NCI-H345 (cell line): ENCODE results near the gene TMEM201.

Experiments used
- DNase-seq: peaks from one replicate; lab custom pipeline; 2025; lab: John Stamatoyannopoulos, UW

The TMEM201 gene

DNA sequence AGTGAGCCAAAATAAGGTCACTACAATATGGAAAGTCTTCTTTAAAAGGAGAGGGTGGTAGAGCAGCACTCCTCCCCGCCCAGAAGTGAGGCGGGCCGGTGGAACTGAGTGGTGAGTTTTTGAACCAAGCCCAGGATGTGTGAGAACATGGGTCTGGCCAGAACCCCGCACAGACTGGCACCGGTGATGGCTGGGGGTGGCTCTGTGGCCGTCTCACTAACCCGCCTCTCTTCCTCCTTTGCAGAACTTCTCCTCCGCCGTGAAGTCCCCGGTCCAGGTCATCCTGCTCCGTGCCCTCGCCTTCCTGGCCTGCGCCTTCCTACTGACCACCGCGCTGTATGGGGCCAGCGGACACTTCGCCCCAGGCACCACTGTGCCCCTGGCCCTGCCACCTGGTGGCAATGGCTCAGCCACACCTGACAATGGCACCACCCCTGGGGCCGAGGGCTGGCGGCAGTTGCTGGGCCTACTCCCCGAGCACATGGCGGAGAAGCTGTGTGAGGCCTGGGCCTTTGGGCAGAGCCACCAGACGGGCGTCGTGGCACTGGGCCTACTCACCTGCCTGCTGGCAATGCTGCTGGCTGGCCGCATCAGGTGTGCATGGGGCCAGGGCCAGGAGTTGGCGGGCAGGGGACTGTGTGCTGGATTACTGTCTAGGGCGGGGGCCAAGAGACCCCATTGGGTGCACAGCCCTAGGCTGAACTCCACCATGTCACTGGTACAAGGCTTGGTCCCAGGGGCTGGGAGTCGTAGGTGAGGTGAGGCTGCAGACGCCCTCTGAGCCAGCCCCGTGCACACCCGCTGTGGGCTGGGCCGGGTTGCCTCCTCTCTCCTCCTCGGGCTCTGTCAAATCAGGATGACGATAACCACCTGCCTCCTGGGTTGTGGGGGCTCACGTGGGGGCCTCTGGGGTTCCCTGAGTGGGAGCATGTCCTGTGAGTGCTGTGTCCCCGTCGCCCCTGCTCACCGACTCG is 12.4 kb downstream of the TMEM201 start:
- no peak for DNase-seq

DNA sequence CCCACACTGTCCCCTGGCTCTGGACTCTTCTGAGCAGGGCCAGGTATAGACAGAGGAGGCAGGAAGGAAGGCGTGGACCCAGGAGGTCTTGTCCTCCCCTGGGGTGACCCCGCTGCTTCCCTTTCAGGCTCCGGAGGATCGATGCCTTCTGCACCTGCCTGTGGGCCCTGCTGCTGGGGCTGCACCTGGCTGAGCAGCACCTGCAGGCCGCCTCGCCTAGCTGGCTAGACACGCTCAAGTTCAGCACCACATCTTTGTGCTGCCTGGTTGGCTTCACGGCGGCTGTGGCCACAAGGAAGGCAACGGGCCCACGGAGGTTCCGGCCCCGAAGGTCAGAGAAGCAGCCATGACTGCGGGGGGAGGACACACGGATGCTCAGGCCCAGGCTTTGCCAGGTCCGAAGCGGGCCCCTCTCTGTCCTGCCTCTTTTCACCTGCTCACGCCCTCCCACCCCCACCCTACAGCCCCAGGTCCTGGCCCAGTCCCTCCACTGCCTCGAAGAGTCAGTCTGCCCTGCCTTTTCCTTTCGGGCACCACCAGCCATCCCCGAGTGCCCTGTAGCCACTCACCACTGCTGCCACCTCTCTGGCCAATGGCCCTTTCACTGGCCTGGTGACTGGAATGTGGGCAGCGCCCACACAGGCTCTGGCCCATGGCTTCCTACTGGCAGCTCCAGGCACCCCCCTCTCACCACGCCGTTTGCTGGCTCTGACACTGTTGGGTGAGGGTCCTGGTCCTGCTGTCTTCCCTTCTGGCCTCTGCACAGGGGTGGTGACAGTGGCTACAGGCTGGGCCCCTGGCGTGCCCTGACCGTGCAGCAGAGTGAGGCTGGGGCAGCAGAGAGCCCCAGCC is 13.5 kb downstream of the TMEM201 start:
- peak; percentile 66 for DNase-seq

DNA sequence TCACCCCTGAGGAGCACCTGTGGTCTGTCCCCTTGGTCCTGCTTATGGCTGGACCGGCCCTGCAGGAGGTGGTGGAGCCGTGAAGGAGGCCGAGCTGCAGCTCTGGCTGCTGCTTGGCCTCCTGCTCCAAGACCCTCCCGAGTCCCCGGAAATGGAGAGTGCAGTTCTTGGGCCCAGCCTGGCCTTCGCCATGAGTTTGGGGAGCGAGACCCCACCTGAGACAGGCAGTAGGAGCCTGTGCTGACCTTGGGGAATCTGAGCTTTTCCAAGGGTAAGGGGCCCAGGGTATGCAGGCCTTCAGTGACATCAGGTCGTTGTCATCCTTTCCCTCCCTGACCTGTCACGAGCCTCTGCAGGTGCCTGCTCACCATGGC is 14.1 kb downstream of the TMEM201 start:
- no peak for DNase-seq

DNA sequence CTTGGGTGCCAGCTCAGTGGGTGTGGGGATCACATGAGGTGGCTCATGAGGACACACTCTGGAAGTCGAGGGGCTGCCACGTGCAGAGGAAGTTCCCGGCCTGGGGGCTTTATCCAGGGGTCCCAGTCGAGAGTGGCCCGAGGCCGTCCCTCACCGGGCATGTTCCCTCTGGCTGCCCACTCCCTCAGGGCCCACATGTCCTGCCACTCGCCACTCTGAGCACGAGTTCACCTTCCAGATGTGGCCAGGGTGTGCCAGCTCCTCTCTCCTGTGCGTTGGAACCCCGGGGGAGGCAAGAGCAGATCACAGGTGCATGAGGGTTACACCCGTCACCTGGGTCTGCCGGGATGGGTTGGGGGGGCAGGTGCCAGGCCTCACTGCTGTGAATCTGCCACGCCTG is 14.6 kb downstream of the TMEM201 start:
- DNase-seq, result no peak

DNA sequence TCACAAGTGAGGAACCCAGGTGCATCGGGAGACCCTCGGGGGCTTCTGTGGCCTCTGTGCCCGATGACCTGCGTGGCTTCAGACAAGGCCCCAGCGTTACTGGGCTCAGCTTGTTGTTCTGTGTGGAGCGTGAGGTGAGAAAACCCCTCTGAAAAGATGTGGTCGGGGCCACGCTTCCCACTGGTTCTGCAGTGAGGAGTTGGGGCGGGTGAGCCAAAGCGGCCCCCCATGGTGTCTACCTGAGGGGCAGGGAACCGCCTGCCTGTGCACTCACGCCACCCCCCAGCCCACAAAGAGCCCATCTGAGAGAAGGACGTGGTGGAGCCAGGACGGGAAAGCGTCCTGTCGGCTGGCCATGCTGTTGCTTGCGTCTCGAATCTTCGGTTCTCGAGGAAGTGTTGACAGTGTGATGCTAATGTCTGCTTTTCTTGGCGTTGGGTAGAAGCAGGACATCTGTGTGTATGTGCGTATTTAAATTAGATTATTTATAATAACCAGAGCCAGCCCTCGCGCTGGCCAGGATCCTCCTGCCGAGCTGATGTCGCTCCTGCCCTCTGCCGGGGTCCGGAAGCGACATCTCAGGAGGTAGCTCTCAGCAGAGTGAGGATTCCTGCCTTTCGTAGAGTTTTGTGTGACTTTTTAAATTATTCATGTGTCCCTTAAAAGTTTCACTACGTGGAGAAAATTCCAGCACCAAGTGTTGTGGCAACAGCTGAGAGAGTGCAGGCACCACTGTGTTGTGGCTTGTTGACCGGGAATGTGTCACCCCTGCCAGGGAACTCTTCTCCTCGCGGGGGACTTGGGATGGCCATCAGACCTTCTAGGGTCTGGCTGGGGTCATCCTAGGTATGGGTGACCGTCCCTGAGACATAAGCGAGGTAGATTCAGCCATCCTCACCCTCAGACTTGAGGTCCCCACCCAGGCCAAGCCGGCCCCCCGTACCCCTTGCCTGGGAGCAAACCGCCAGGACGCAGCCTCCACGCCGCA is 15.3 kb downstream of the TMEM201 start:
- DNase-seq, result no peak

DNA sequence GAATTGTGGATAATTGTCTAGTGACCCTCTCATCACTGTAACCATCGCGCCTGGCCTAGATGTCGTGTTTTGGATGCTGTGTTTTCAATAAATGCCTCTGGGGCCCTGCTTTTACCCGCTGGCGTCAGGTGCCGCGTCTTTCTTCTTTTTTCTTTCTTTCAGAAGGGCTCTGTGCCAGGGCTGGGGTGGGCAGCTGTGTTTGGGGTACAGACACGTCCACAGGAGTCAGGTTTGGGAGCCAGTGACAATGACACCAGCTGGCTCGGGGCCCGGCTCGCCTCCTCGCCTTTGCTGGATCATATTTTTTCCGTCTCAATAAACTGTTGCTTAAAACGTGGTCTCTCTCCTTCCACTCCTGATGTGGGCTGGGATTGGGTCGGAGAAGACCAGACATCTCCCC is 16.1 kb downstream of the TMEM201 start:
- DNase-seq, result no peak

DNA sequence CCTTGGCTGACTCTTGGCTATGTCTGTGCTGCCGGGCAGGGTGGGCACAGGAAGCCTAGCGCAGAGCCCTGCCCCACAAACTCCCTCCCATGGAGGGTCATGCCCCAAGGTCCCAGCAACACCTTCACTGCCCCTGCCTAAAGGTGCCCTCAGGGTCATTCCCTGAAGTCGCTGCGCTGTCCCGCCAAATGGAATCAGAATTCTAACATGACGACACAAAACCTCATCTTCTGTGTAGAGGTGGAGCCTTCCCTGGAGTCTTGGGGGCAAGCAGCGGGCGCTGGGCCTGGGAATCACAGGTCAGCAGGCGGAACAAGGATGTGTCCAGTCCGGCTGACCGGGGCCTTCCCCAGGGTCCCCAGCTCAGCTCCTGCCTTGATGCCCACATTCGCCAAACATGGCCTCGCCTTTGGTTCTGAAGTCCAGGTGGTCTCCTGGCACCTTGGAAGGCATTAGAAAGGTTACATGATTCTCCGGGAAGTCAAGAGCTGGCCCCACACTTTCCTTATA is 17.3 kb downstream of the TMEM201 start:
- DNase-seq, result no peak

DNA sequence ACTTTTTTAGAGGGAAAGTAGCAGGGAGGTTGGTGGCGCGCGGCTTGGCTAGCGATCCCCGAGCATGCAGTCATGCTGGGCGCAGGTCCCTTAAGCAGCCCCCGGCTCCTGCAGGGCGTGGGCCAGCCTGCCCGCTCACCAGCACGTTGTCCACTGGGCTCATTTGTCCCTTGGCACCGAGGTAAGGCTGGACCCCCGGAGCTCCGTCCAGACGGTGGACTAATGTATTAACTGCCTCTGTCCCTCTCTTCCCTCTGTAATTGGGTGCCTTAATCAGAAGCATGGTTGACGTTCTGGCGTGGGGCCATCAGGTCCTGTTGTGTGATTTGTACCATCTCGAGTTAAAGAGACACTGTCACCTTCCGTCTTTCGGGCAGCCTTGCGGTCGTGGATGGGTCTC is 17.7 kb downstream of the TMEM201 start:
- no peak for DNase-seq

DNA sequence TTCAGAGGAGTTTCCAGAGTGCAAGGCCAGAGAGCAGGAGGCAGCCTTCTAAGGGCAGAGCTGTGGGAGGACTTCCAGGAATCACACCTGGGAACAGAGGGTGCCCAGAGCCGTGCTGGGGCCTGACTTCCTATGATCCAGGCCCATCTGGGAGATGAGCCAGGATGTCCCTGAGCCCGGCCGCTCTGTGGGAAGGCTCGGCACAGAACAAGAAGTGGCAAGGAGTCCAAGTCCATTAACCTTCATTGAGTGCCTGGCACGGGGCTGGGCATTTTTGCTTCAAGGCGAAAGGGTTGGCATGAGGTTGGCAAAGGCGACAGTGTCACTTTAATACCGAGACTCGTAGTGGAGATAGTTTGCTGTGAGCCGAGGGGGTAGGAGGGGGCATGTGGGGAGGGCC is 18.2 kb downstream of the TMEM201 start:
- DNase-seq, result no peak

DNA sequence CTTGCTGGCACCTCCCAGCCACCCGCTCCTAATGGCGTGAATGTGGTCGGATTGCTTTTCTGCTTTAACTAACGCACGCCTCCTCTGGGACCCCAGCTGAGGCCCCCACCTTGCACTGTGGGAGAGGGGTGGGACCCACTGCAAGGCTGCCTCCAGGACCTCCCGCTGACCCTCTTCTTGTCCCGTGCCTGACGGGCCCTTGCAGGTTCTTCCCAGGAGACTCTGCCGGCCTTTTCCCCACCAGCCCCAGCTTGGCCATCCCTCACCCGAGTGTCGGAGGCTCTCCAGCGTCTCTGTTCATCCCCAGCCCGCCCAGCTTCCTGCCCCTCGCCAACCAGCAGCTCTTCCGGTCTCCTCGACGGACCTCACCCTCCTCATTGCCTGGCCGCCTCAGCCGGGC is 18.6 kb downstream of the TMEM201 start:
- no peak for DNase-seq

DNA sequence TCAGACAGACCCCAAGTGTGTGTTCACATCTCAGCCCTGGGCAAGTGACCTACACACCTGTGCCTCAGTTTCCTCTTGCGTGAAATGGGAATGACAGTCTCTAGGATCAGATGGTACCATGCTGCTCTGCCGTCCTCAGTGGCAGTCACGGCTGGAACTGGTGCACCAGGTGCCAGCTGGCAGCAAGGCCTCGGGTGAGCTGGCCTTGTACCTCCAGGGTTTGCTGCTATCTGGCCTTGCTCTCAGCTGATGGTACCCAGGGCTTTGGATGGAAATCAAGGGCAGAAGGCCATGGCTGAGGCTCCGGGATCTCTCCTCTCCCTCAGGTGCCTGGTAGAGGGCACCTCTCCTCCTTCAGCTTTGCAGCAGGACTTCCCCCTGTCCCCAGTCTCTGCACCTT is 21.3 kb downstream of the TMEM201 start:
- no peak for DNase-seq

DNA sequence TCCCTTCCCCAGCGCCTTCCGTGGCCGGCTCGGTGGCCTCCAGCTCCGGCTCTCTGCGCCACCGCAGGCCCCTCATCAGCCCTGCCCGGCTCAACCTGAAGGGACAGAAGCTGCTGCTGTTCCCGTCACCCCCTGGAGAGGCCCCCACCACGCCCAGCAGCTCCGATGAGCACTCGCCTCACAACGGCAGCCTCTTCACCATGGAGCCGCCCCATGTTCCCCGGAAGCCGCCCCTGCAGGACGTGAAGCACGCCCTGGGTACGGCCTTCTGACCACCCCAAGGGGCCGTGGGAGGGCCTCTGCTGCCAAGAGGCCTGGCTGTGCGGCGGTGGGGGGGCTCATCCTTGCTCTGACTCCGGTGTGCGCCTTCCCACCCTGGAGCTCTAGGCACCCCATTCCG is 21.8 kb downstream of the TMEM201 start:
- no peak for DNase-seq

DNA sequence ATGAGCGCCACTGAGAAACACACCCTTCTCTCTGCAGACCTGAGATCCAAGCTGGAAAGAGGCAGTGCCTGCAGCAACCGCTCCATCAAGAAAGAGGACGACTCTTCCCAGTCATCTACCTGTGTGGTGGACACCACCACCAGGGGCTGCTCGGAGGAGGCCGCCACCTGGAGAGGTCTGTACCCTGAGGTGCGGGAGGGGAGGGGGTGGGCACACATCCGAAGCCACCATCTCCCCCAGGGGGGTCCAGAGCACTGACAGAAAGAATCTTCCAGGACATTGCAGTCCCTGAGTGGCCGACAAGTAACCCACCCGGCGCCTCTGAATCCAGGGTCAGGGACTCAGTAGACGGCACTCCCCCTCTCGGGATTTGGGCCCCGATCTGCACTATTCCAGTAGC is 23.0 kb downstream of the TMEM201 start:
- DNase-seq, result no peak

DNA sequence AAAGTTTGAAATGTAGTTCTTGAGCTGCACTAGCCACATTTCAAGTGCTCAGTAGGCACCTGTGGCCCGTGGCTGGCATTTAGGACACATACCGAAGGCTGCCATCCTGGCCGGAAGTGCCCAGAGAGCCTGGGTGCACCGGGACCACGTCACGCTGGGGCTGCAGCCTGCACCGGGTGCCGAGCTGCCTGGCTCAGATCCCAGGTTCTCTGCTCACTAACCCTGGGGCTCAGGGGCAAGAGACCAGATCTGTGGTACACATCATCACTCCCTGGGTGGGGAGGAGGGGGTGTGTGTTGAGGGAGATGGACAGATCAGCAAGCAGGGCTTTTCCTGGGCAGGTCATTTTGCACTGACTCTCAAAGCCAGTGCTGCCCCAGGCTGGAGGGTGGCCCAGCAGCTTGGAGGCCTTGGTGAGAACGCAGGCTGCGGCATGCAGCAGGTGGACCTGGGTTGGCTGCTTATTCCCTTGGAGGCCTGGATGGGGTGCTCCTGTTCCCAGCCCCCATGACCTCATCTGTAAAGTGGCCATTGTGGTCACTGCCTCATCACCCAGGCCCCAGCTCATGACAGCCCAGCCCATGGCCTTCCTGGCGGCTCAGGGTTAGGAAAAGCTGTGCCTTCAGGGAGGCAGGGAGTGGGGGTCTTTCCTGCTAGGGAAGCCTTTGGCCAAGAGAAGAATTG is 23.6 kb downstream of the TMEM201 start:
- no peak for DNase-seq

DNA sequence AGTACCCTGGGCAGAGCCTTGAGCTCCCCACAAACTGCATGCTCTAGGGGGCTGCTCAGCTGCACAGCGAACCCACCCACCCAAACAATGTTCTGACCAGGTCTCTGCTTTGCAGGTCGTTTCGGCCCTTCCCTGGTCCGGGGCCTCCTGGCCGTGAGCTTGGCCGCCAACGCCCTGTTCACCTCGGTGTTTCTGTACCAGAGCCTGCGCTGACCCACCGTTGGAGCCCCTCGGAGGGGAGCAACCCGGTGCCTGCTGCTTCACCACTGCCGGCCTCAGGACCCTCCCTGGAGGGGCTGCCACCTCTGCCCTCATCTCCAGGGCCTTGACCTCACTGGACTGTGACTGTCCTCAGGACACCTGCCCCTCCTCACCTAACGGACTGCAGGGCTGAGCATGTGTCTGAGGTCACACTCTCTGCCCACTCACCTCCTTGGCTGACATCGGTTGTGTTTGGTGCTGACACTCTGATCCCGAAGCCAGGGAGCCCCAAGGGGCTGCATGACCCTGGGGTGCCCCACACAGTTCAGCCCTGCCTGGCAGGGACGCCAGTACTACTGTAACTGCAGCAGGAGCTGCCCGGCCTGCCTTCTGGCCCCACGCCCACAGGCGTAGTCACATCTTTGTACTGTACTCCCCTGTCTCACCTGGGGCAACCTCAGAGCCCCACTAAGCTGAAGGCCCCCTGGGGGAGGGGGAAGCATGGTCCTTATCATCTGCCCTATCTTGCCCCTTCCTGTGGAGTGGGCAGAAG is 24.3 kb downstream of the TMEM201 start:
- DNase-seq, result no peak

DNA sequence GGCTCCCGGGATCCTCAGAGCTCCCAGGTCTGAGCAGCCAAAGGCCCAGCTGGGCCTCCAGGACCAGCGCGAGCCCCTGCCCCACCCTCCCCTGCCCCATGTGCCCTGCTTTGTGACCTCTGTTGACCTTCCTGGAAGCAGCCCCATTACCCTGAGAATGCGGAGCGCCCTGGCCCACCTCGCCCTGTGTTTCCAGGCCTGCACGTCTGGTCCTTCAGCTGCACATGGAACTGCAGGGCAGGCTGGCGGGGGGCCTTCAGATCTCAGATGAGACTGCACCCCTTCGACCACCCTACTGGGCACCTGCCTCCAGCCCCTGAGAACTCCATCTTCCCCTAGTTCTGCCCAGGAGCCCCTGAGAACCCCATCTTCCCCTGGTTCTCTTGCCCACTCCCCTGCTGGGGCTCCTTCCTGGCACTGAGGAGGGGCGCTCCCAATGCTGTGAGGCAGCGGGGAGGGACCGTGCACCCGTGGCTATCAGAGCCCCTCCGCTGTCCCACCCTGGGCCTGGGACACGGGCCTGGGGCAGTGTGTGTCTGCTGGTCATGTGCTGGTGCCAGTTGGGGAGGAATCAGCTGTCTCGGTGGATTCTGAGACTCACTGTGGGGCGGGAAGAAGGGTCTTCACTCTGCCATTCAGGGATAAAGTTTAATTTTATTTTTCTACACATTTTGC is 25.1 kb downstream of the TMEM201 start:
- DNase-seq, result no peak

DNA sequence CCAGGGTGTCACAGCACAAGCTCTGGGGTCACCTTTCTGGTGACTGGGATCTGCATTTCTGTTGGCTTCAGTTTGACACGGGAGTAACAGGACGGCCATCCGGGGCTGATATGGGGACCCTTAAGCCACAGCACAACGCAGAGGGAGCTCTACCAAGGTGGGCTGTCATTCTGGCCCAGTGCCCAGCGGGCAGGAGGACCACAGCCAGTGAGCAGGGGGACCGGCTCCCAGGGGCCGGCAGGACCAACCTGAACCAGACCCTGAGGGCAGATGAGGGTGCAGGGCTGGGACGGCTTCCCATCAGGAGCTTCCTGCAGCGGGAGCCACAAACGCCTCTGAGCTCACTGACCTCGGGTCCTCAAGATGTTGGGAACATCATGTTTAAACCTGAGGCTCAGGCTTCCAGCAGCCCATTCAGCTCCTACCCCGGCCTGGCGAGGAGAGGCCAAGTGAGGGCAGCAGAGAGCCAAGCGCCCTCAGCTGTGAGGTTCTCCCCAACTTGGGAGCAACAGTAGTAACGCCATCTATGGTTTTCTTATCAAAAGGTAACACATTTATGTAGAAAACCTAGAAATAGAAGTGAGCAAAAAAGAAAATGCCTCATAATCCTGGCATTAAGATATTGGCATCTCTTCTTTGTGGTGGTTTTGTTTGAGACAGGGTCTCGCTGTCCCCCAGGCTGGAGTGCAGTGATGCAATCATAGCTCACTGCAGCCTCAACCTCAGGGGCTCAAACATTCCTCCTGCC is 26.8 kb downstream of the TMEM201 start:
- no peak for DNase-seq

DNA sequence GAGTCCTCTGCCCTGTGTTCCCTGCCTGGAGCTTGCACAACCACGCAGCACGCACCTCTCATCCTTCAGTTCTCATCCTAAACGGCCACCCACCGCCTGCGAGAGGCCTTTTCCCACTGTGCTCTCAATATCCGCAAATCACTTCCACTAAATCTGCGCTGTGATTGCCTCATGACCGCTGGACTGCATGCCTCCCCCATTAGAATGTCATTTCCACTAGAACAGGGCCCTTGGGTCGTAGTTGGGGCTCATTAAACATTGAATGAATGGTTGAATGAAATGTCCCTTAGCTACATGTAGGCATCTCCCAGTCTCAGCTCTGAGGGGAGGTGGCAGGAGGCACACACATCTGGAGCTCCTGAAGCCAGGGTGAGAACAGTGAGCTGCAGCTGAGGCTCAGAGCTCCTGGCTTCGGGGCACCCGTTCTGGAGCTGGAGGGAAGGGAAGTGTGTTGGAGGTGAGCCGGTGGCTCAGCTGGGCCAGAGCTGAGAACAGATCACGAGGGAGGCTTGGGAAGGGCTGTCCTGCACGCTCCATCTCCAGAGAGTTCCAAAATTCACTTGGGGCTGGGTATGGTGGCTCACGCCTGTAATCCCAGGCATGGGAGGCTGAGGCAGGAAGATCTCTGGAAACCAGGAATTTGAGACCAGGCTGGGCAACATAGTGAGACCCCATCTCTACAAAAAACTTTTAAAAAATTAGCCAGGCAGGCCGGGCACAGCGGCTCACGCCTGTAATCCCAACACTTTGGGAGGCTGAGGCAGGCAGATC is 30.4 kb downstream of the TMEM201 start:
- DNase-seq, result no peak
